ENCODE results near the gene ZNF48.

- TF ChIP-seq CTCF (IDR thresholded peaks at IDR 0.05) (no peak), EP300 (IDR thresholded peaks at IDR 0.05; ENCODE audit: borderline replicate concordance in 1 of 2, low read depth in 1 of 2, low read length in 1 of 2) (no peak), TAF1 (IDR thresholded peaks at IDR 0.05; ENCODE audit: borderline replicate concordance, low read depth, low read length) (no peak), SIN3A (IDR thresholded peaks at IDR 0.05; ENCODE audit: borderline replicate concordance, low read depth, low read length) (no peak), POLR2AphosphoS5 (IDR thresholded peaks at IDR 0.05; ENCODE audit: low read depth, low read length) (no peak), MAX (IDR thresholded peaks at IDR 0.05; ENCODE audit: low read depth) (no peak), USF2 (IDR thresholded peaks at IDR 0.05; ENCODE audit: borderline replicate concordance, low read depth, low read length) (no peak)
These were observed 53.9 kb downstream of the ZNF48 start for GRCh38 chr16:30449116-30449435.

Measured in SK-N-SH (cell line).